ENCODE results near the gene CFAP46. TPM values are rescaled to one million over a fixed set of nuclear protein-coding genes. Genes with fewer than 3 reads are reported as not detected.

The CFAP46 gene
- total RNA-seq, 1 experiment from 2014 or later = 3.3 TPM

GRCh38 chr10:132945894-132946255 is 3.5 kb upstream of the CFAP46 start (continued):
- TF ChIP-seq ARID4B (CRISPR knock-in tag; IDR thresholded peaks at IDR 0.05; ENCODE audit: borderline replicate concordance) (no peak), ZNF263 (CRISPR knock-in tag; IDR thresholded peaks at IDR 0.05; ENCODE audit: low read depth) (no peak)

- ATAC-seq (no peak), DNase-seq (ENCODE audit: low spot score) (no peak)
- Mint-ChIP-seq H3K4me1 (peaks cover 9% of the 10 kb centered on the region), H3K36me3 (no peaks in the 10 kb centered on the region), H3K27me3 (ENCODE audit: low read depth) (peaks cover 3% of the 10 kb centered on the region; the same call in 1 of the 2 replicates), H3K9me3 (peaks cover 5% of the 10 kb centered on the region), H3K27ac (peak overlapping the region; percentile 53; the same call in 1 of the 2 replicates), H3K4me3 (no peak overlapping the region)
- no peak for TF ChIP-seq AFF4 (CRISPR knock-in tag; IDR thresholded peaks at IDR 0.05; ENCODE audit: borderline replicate concordance)
- no peak for TF ChIP-seq JUN (CRISPR knock-in tag; IDR thresholded peaks at IDR 0.05)
- TF ChIP-seq GRHL2 (CRISPR knock-in tag; IDR thresholded peaks at IDR 0.05; ENCODE audit: insufficient replicate concordance, severe bottlenecking) = no peak
- TF ChIP-seq E2F4 (CRISPR knock-in tag; IDR thresholded peaks at IDR 0.05; ENCODE audit: borderline replicate concordance, low read depth) = no peak
- no peak for TF ChIP-seq ESRRA (CRISPR knock-in tag; IDR thresholded peaks at IDR 0.05; ENCODE audit: borderline replicate concordance)
- no peak for TF ChIP-seq ATF3 (CRISPR knock-in tag; conservative IDR thresholded peaks at IDR 0.05)
- no peak for TF ChIP-seq ZNF423 (CRISPR knock-in tag; IDR thresholded peaks at IDR 0.05)
- no peak for TF ChIP-seq FOXP4 (CRISPR knock-in tag; IDR thresholded peaks at IDR 0.05)
- no peak for TF ChIP-seq FOXJ3 (CRISPR knock-in tag; IDR thresholded peaks at IDR 0.05; ENCODE audit: borderline replicate concordance)
- ChIA-PET CTCF (interaction anchor here (0.8 kb wide), 1 partner anchor 41 kb away, joined by 3 read pairs; no protein-coding TSS in a partner anchor), POLR2A (no interaction called here)
Observed at GRCh38 chr10:132945125-132945893, 2.9 kb upstream of the CFAP46 start.
